Inferior parietal cortex (tissue), 1 donor: ENCODE measurements around the gene GNL2.
A peak's percentile ranks its signal among the peaks of the same experiment; 100 is the strongest.

Source experiments
- DNase-seq: peaks from one replicate; pipeline ENCODE4 v3.0.0-alpha.2; 2016; ENCODE audit errors: extremely low spot score

Gene GNL2

GRCh38 chr1:37595440-37596181, at the start of gene GNL2:
Gene GNL2 (minus strand): TSS chr1:37595937. CDS start chr1:37595822, 115 bp downstream.
- peak; percentile 96 for DNase-seq

- no peak for DNase-seq
These were observed 45.3 kb upstream of the GNL2 start for GRCh38 chr1:37641059-37641458.

GRCh38 chr1:37636435-37636834, 40.7 kb upstream of the GNL2 start:
- DNase-seq: no peak

- no peak for DNase-seq
These were observed 39.5 kb upstream of the GNL2 start for GRCh38 chr1:37634992-37635902.

- DNase-seq: no peak
These were observed 38.7 kb upstream of the GNL2 start, which contains the start of gene RSPO1 for GRCh38 chr1:37634244-37634991. Gene RSPO1 (minus strand): TSS chr1:37634892. CDS start chr1:37629661, 5,231 bp downstream.

- no peak for DNase-seq
These were observed 38.2 kb upstream of the GNL2 start for GRCh38 chr1:37633938-37634243.

- DNase-seq: no peak
These were observed 37.6 kb upstream of the GNL2 start for GRCh38 chr1:37633040-37633937.

GRCh38 chr1:37631036-37631435, 35.3 kb upstream of the GNL2 start:
- DNase-seq: no peak

- no peak for DNase-seq
These were observed 34.8 kb upstream of the GNL2 start for GRCh38 chr1:37630426-37631028.

- DNase-seq: no peak
These were observed 34.1 kb upstream of the GNL2 start for GRCh38 chr1:37629726-37630425.

GRCh38 chr1:37629008-37629407, 33.3 kb upstream of the GNL2 start:
- DNase-seq: no peak

- no peak for DNase-seq
These were observed 32.4 kb upstream of the GNL2 start for GRCh38 chr1:37628026-37628556.

GRCh38 chr1:37622131-37622530, 26.4 kb upstream of the GNL2 start:
- DNase-seq: no peak

GRCh38 chr1:37621326-37621870, 25.7 kb upstream of the GNL2 start:
- no peak for DNase-seq

GRCh38 chr1:37620707-37621106, 25.0 kb upstream of the GNL2 start:
- DNase-seq: no peak

GRCh38 chr1:37616330-37616729, 20.6 kb upstream of the GNL2 start:
- no peak for DNase-seq

- no peak for DNase-seq
These were observed 18.4 kb upstream of the GNL2 start for GRCh38 chr1:37614105-37614504.

- DNase-seq: no peak
These were observed 16.4 kb upstream of the GNL2 start for GRCh38 chr1:37612186-37612585.

- no peak for DNase-seq
These were observed 14.3 kb upstream of the GNL2 start for GRCh38 chr1:37609994-37610393.

- no peak for DNase-seq
These were observed 13.3 kb upstream of the GNL2 start for GRCh38 chr1:37609002-37609401.
